ENCODE data around the gene PRKAR1B.

DNA sequence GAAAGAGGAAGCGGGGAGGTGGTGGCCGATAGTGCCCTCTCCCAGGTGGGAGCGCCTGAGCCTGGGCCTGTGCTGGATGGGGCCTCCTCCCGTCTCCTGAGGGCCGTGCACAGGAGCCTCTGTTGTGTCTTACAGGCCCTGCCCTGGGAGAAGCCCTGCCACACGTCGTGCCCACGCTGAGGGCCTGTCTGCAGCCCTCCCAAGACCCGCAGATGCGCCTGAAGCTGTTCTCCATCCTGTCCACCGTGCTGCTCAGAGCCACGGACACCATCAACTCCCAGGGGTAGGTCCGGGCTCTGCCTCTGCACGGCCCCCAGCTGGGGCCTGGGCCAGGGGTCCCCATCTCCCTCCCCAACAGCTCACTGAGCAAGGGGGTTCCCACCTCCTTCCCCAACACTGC lies 43.3 kb upstream of the PRKAR1B start:
- TF ChIP-seq, protein P1, sequence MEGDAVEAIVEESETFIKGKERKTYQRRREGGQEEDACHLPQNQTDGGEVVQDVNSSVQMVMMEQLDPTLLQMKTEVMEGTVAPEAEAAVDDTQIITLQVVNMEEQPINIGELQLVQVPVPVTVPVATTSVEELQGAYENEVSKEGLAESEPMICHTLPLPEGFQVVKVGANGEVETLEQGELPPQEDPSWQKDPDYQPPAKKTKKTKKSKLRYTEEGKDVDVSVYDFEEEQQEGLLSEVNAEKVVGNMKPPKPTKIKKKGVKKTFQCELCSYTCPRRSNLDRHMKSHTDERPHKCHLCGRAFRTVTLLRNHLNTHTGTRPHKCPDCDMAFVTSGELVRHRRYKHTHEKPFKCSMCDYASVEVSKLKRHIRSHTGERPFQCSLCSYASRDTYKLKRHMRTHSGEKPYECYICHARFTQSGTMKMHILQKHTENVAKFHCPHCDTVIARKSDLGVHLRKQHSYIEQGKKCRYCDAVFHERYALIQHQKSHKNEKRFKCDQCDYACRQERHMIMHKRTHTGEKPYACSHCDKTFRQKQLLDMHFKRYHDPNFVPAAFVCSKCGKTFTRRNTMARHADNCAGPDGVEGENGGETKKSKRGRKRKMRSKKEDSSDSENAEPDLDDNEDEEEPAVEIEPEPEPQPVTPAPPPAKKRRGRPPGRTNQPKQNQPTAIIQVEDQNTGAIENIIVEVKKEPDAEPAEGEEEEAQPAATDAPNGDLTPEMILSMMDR (IDR thresholded peaks at IDR 0.05), result no peak
- TF ChIP-seq EP300 (IDR thresholded peaks at IDR 0.05), result no peak

All from sigmoid colon (tissue), 4 donors.